C4-2B (cell line): ENCODE data around the gene VAPA.

Experiments used
- CTCF ChIP-seq: fragments of 450-650 bp; conservative IDR thresholded peaks from 2 replicates; pipeline ENCODE4 v1.5.1; 2017; ENCODE audit warnings: mild to moderate bottlenecking
- ZFX ChIP-seq: fragments of 450-650 bp; IDR thresholded peaks from 2 replicates; pipeline ENCODE4 v1.6.1; 2017

GRCh38 chr18:9973470-9973869 is 59.7 kb downstream of the VAPA start:
- TF ChIP-seq CTCF = no peak
- no peak for TF ChIP-seq ZFX
